Subcutaneous abdominal adipose tissue (tissue), 5 donors: ENCODE data around the gene SLC25A46.
"Not testable (repeated sequence)": the region's sequence is repeated elsewhere in the genome, so short reads cannot be mapped to it uniquely, and the experiment has no call there.

Source experiments
- H3K27ac ChIP-seq: one replicate; pipeline ENCODE4 v1.7.0; 2013; ENCODE audit warnings: low read depth, mild to moderate bottlenecking, inconsistent platforms, low read length, moderate library complexity
- H3K27me3 ChIP-seq, 5 donors: one replicate each; pipeline ENCODE4 v1.7.0; 2013; ENCODE audit warnings: low read length in 5 of 5, inconsistent platforms in 1 of 5; ENCODE audit not compliant: control insufficient read depth in 5 of 5, insufficient read depth in 4 of 5
- H3K36me3 ChIP-seq, 5 donors: one replicate each; pipeline ENCODE4 v1.7.0; 2013; ENCODE audit warnings: low read length in 5 of 5; ENCODE audit not compliant: control insufficient read depth in 5 of 5, insufficient read depth in 5 of 5
- H3K4me1 ChIP-seq, 5 donors: one replicate each; pipeline ENCODE4 v1.7.0; 2013; ENCODE audit warnings: low read length in 5 of 5, mild to moderate bottlenecking in 3 of 5, moderate library complexity in 1 of 5; ENCODE audit not compliant: control insufficient read depth in 5 of 5, insufficient read depth in 5 of 5
- H3K4me3 ChIP-seq, 5 donors: one replicate each; pipeline ENCODE4 v1.7.0; 2013; ENCODE audit warnings: low read length in 5 of 5, low read depth in 1 of 5
- H3K9ac ChIP-seq, 5 donors: one replicate each; pipeline ENCODE4 v1.7.0; 2013; ENCODE audit warnings: low read length in 5 of 5, mild to moderate bottlenecking in 4 of 5, moderate library complexity in 3 of 5
- H3K9me3 ChIP-seq, 5 donors: one replicate each; pipeline ENCODE4 v1.7.0; 2013; ENCODE audit warnings: low read length in 5 of 5; ENCODE audit not compliant: control insufficient read depth in 5 of 5
- donor health status: healthy.
- donor health status: healthy.
- donor health status: healthy.
- donor health status: healthy.
- donor health status: healthy.

Gene SLC25A46

GRCh38 chr5:110753600-110753999 is 14.8 kb downstream of the SLC25A46 start:
- no peaks in the 10 kb centered on the region for H3K27me3 ChIP-seq
- H3K36me3 ChIP-seq = peaks cover 16 to 56% (median 28%) of the 10 kb centered on the region in 5 donors
- no peak overlapping the region for H3K27ac ChIP-seq

DNA sequence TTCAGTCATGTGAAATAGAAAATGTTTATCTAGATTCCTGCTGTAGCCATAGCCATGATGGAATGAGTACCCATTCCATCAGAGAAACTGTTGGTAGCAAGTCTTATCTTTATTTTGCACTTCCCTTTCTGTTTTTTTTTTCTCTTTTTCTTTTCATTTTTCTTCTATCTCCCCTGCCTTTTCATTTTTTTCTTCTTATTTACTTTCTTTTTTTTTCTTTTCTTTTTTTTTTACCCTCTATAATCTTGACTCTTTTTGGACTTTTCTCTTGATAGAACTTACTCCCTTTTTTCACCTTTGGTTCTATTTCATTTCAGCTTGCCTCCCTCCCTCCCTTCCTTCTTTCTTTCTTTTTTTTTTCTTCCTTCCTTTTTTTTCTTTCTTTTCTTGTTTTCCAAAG is 15.4 kb downstream of the SLC25A46 start:
- no peak overlapping the region for H3K9ac ChIP-seq
- no peaks in the 10 kb centered on the region for H3K9me3 ChIP-seq
- H3K4me3 ChIP-seq = no peak overlapping the region
- no peak overlapping the region for H3K27ac ChIP-seq
- no peaks in the 10 kb centered on the region for H3K27me3 ChIP-seq
- no peaks in the 10 kb centered on the region for H3K4me1 ChIP-seq
- peaks cover 12 to 53% (median 22%) of the 10 kb centered on the region in 5 donors for H3K36me3 ChIP-seq

More at GRCh38 chr5:110753600-110753999, 14.8 kb downstream of the SLC25A46 start:
- Histone ChIP-seq H3K4me1 (no peaks in the 10 kb centered on the region), H3K4me3 (no peak overlapping the region), H3K9ac (no peak overlapping the region), H3K9me3 (no peaks in the 10 kb centered on the region)

DNA sequence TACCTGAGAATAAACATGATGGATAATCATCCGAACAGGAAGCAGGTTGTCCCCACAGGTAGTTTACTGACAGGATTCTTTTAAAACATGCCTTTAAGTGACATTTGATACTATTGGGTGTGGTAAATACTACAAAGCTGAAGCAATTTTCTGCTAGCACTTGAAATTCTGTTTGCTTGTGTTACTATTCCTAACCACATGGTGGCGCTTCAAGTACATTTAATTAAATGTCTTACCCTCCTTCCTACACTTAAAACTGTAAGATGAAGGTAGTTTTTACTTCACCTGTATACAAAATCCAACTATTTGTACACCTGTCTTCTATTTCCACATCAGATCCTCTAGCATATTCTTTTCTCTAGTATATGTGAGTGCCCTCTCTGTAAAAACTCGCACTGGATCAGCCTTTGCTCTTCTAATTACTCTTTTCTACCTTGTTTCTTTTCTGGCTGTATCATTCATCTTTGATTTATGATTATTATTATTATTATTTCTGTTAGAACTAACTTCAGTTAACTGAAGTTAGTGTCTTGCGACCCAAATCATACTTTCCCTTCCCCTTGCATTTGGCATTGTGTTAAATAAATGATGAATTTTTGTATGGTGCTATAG is 18.4 kb downstream of the SLC25A46 start:
- Histone ChIP-seq H3K4me3 (no peak overlapping the region), H3K9ac (no peak overlapping the region), H3K4me1 (peaks cover 0 to 9% (median 0%) of the 10 kb centered on the region in 5 donors), H3K27ac (no peak overlapping the region), H3K36me3 (peaks cover 24 to 66% (median 26%) of the 10 kb centered on the region in 5 donors), H3K27me3 (no peaks in the 10 kb centered on the region), H3K9me3 (no peaks in the 10 kb centered on the region)

DNA sequence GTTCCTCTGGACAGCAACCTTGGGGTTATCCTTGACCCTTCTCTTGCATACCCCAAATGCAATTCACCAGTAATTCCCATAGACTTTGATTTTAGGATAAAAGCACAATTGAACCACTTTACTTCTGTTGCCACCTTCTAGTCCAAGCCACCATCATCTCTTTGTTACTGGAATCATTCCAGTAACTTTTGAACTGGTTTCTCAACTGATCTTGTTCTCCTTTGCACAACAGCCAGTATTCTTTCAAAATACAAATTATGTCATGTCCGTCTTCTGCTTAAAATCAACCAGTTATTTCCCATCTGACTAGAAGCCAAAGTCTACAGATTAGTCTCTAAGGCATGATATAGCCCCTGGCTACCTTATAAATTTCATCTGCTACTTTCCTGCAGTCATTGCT is 21.4 kb downstream of the SLC25A46 start:
- H3K36me3 ChIP-seq = peaks cover 27 to 62% (median 31%) of the 10 kb centered on the region in 5 donors

DNA sequence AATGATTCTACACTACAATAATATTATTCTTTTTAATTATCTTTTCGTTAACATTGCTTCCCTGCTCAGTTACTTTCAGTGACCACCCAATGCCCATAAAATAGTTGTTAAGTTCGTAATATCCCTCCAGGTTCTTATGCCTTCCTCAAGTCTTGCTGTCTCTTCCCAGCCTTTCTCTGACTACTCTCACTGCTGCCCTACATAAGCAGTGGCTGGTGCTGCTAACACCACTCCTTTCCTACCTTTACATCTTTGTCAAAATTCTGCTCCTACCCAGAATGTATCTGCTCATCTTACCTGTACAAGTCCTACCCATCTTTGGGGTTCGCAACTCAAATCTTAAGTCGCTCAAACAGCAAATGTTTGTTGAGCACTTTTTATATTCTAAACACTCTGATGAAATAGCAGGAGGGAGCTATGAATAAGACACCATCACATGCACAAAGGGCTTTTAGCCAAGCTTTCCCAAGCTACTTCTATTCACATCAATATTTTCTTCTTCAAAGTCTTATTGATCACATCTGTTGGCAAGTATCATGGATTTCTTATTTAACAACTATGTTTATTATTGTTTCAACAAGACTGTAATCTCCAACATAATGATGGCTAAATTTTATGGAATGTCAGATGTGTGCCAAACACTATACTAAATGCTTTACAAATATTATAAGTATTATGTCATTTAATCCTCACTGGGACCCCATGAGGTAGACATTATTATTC is 29.5 kb downstream of the SLC25A46 start:
- Histone ChIP-seq H3K27me3 (no peaks in the 10 kb centered on the region), H3K27ac (no peak overlapping the region), H3K9me3 (no peaks in the 10 kb centered on the region), H3K4me1 (peaks cover 0 to 8% (median 0%) of the 10 kb centered on the region in 5 donors), H3K4me3 (no peak overlapping the region), H3K9ac (no peak overlapping the region), H3K36me3 (no peaks in the 10 kb centered on the region)

More for the DNA sequence above, 21.4 kb downstream of the SLC25A46 start:
- Histone ChIP-seq H3K9me3 (no peaks in the 10 kb centered on the region), H3K27ac (no peak overlapping the region), H3K4me3 (no peak overlapping the region), H3K27me3 (no peaks in the 10 kb centered on the region), H3K4me1 (peaks cover 0 to 13% (median 0%) of the 10 kb centered on the region in 5 donors), H3K9ac (no peak overlapping the region)

- Histone ChIP-seq H3K4me1 (peaks cover 0 to 8% (median 0%) of the 10 kb centered on the region in 5 donors), H3K36me3 (no peaks in the 10 kb centered on the region), H3K27me3 (no peaks in the 10 kb centered on the region), H3K9ac (no peak overlapping the region), H3K27ac (no peak overlapping the region), H3K9me3 (peaks cover 0 to 2% (median 0%) of the 10 kb centered on the region in 5 donors), H3K4me3 (no peak overlapping the region)
Measured at GRCh38 chr5:110769000-110769681, 30.3 kb downstream of the SLC25A46 start.

GRCh38 chr5:110770286-110770685 is 31.5 kb downstream of the SLC25A46 start:
- Histone ChIP-seq H3K27me3 (no peaks in the 10 kb centered on the region), H3K9ac (no peak overlapping the region), H3K36me3 (no peaks in the 10 kb centered on the region), H3K9me3 (peaks cover 0 to 4% (median 0%) of the 10 kb centered on the region in 5 donors), H3K4me1 (peaks cover 0 to 3% (median 0%) of the 10 kb centered on the region in 5 donors), H3K27ac (no peak overlapping the region), H3K4me3 (no peak overlapping the region)

GRCh38 chr5:110784901-110785300 is 46.1 kb downstream of the SLC25A46 start:
- Histone ChIP-seq H3K27ac (no peak overlapping the region), H3K4me3 (no peak overlapping the region), H3K9ac (no peak overlapping the region), H3K9me3 (no peaks in the 10 kb centered on the region), H3K27me3 (no peaks in the 10 kb centered on the region), H3K4me1 (no peaks in the 10 kb centered on the region), H3K36me3 (no peaks in the 10 kb centered on the region)

- Histone ChIP-seq H3K36me3 (no peaks in the 10 kb centered on the region), H3K4me3 (no peak overlapping the region), H3K4me1 (no peaks in the 10 kb centered on the region), H3K9me3 (no peaks in the 10 kb centered on the region), H3K27me3 (no peaks in the 10 kb centered on the region), H3K27ac (no peak overlapping the region), H3K9ac (no peak overlapping the region)
Measured at GRCh38 chr5:110785356-110785755, 46.5 kb downstream of the SLC25A46 start.

- H3K4me3 ChIP-seq, H3K27ac ChIP-seq: not testable (repeated sequence)
Measured at GRCh38 chr5:110788006-110788405, 49.2 kb downstream of the SLC25A46 start.

More at GRCh38 chr5:110788006-110788405, 49.2 kb downstream of the SLC25A46 start:
- H3K9ac ChIP-seq, H3K4me1 ChIP-seq, H3K27me3 ChIP-seq, H3K9me3 ChIP-seq, H3K36me3 ChIP-seq: not testable (repeated sequence)
